ENCODE results near the gene CACTIN. TPM values are rescaled to one million over a fixed set of nuclear protein-coding genes. Genes with fewer than 3 reads are reported as not detected.

Gene CACTIN
- total RNA-seq, 1 experiment from 2014 or later = 44.0 TPM

DNA sequence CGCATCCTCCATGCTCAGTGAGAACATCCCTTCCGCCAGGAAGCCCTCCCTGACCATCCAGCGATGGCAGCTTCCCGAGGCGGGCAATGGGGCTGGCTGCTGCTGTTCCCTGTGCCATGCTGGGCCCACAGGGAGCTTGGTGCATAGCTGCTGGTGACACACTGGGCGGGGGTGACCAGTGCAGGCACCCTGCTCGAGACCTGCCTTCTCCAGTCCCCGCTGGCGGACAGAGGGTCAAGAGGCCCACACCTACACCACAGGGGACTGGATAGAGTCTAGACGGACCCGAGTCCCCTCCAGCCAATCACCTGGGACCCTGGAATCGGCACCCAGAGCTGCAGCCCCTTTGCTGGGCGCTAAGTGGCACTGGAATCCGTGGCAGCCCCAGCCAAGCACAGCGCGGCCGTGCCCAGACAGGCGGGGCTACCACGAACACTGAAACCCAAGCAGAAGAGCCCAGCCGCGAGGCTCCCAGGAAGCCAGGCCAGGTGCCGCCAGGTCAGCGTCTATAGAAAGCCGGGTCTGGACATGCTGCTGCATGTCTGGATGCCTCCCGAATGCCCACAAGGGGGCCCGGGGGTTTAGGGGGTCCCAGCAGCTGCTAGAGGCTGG is 11.0 kb downstream of the CACTIN start:
- Histone ChIP-seq H3K4me3 (ENCODE audit: insufficient read depth, low read depth, low read length) (no peak overlapping the region), H3K36me3 (replicated peaks; ENCODE audit: control insufficient read depth, insufficient read depth, low read length) (no peaks in the 10 kb centered on the region; the same call in 1 of the 2 replicates), H3K27me3 (ENCODE audit: control insufficient read depth, insufficient read depth, low read length) (no peaks in the 10 kb centered on the region)
- no peak for DNase-seq

DNA sequence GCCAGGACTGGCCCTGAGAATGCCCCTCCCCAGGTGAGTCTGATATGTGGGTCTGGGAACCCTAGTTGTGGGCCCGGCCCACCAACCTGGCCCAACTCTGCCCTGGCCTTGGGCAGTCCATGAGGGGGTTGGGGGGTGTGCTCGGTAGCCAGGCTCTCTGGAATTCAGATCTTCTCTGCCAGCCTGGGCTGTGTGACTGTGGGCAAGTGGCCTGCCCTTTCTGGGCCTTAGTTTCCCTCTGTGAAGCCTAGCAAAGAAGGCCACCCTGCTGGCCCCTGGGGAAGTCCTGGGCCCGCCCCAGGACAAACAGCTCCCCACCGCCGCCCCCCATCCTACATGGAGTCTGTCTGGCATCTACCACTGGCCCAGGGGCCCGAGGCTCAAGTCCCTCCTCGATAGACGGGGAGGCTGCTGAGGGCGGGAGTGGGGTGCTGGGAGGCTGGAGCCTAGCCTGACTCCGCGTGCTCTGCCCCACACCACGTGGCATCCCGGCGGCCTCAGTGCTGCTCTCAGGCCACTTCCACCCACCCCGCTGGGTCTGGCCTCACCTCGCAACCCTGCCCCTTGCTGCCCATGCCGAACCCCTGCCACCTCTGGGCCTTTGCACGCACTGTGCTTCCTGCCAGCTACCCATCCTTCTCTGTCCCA is 11.6 kb downstream of the CACTIN start:
- DNase-seq = no peak

DNA sequence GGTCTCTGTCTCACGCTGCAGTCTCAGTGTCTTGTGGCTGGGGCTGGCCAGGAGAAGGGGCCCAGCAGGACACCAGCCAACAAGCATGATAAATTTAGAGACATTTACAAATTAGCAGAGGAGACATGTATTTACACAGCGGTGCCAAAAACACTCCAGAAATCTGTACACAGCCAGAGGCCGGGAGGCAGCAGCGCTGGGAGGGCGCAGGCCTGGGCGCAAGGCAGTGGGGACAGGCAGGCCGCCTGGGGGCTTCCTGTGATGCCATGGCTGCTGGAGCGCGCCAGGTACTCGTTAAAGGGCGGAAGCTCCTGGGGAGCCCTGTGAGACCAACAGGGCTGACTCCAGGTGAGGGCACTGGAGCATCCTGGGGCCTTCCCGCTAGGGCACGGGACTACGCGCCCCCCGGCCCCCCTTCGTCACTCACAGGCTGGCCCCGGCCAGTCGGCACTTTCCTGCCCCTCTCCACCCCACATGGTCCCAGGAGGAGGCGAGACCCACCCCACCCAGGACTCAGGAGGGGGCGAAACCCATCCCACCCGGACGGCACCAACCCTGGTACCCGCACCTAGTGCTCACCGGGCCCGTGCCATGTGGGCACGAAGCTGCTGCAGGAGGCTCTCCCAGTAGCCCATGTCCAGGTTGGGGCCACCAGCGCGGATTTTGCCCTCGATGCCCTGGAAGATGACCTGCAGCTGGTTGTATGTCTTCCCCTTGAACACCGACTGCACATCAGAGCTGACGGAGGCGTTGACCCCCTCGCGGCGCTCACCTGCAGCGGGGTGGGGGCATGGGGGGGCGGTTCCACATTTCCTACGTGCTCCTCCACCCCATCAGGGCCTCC is 12.6 kb downstream of the CACTIN start:
- no peak for DNase-seq
- Histone ChIP-seq H3K4me3 (ENCODE audit: insufficient read depth, low read depth, low read length) (no peak overlapping the region), H3K27me3 (ENCODE audit: control insufficient read depth, insufficient read depth, low read length) (no peaks in the 10 kb centered on the region), H3K36me3 (replicated peaks; ENCODE audit: control insufficient read depth, insufficient read depth, low read length) (peaks cover 1% of the 10 kb centered on the region; the same call in 1 of the 2 replicates)

More for the DNA sequence above, 11.6 kb downstream of the CACTIN start:
- no peaks in the 10 kb centered on the region for H3K27me3 ChIP-seq (ENCODE audit: control insufficient read depth, insufficient read depth, low read length)
- H3K36me3 ChIP-seq (replicated peaks; ENCODE audit: control insufficient read depth, insufficient read depth, low read length) = peaks cover 1% of the 10 kb centered on the region; the same call in 1 of the 2 replicates
- no peak overlapping the region for H3K4me3 ChIP-seq (ENCODE audit: insufficient read depth, low read depth, low read length)

DNA sequence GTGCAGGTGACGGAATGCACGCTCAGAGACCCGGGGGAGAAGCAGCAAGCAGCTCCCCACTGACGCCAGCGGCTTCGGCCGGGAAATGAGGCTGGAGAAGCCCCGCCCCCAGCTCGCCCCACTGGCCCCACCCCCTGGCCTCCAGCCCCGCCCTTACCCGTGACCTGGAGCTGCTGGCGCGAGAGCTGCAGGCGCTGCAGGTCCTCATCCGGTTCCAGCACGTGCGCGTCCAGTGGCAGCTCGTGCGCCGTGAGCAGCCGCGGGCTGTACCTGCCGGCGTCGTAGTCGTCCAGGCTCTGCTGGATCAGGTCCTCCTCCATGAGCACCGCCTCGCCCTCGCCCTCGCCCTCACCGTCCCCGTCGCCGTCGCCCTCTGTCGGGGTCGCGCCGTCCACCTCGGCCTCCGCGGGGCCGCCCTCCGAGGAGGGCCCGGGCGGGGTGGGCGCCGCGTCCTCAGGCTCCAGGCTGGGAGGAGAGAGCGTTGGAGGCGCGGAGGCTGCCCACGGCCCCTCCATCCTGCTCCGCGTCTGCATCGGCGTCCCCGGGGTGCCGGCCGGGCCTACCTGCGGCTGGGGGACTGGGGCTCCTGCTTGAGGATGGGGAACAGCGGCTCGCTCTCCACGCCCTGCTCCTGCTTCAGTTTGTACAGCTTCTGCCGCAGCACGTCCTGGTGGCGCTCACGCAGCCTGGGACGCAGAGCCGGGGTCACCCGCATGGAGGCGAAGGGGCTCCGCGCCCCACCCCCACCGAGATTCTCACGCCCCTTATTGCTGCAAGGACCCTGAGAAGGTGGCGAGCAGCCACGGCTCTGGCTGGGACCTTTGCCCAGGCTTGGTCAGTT is 13.5 kb downstream of the CACTIN start:
- Histone ChIP-seq H3K27me3 (ENCODE audit: control insufficient read depth, insufficient read depth, low read length) (no peaks in the 10 kb centered on the region), H3K36me3 (replicated peaks; ENCODE audit: control insufficient read depth, insufficient read depth, low read length) (peaks cover 1% of the 10 kb centered on the region; the same call in 1 of the 2 replicates), H3K4me3 (ENCODE audit: insufficient read depth, low read depth, low read length) (no peak overlapping the region)
- DNase-seq = peak; percentile 98

- no peak for DNase-seq
- peaks cover 1% of the 10 kb centered on the region; the same call in 1 of the 2 replicates for H3K36me3 ChIP-seq (replicated peaks; ENCODE audit: control insufficient read depth, insufficient read depth, low read length)
- H3K27me3 ChIP-seq (ENCODE audit: control insufficient read depth, insufficient read depth, low read length) = no peaks in the 10 kb centered on the region
- no peak overlapping the region for H3K4me3 ChIP-seq (ENCODE audit: insufficient read depth, low read depth, low read length)
These were observed 14.3 kb downstream of the CACTIN start for GRCh38 chr19:3612330-3612729.

GRCh38 chr19:3611841-3612240 is 14.7 kb downstream of the CACTIN start:
- Histone ChIP-seq H3K4me3 (ENCODE audit: insufficient read depth, low read depth, low read length) (no peak overlapping the region), H3K36me3 (replicated peaks; ENCODE audit: control insufficient read depth, insufficient read depth, low read length) (peaks cover 1% of the 10 kb centered on the region; the same call in 1 of the 2 replicates), H3K27me3 (ENCODE audit: control insufficient read depth, insufficient read depth, low read length) (no peaks in the 10 kb centered on the region; the same call in 1 of the 2 replicates)
- no peak for DNase-seq

GRCh38 chr19:3610745-3611717 is 15.6 kb downstream of the CACTIN start:
- H3K4me3 ChIP-seq (ENCODE audit: insufficient read depth, low read depth, low read length) = no peak overlapping the region
- H3K36me3 ChIP-seq (replicated peaks; ENCODE audit: control insufficient read depth, insufficient read depth, low read length) = peaks cover 1% of the 10 kb centered on the region; the same call in 1 of the 2 replicates
- DNase-seq = no peak
- peaks cover 3% of the 10 kb centered on the region; the same call in 1 of the 2 replicates for H3K27me3 ChIP-seq (ENCODE audit: control insufficient read depth, insufficient read depth, low read length)

- H3K4me3 ChIP-seq (ENCODE audit: insufficient read depth, low read depth, low read length) = no peak overlapping the region
- peaks cover 6% of the 10 kb centered on the region for H3K27me3 ChIP-seq (ENCODE audit: control insufficient read depth, insufficient read depth, low read length)
- peaks cover 1% of the 10 kb centered on the region; the same call in 1 of the 2 replicates for H3K36me3 ChIP-seq (replicated peaks; ENCODE audit: control insufficient read depth, insufficient read depth, low read length)
- no peak for DNase-seq
These were observed 16.5 kb downstream of the CACTIN start for GRCh38 chr19:3609779-3610719.

DNA sequence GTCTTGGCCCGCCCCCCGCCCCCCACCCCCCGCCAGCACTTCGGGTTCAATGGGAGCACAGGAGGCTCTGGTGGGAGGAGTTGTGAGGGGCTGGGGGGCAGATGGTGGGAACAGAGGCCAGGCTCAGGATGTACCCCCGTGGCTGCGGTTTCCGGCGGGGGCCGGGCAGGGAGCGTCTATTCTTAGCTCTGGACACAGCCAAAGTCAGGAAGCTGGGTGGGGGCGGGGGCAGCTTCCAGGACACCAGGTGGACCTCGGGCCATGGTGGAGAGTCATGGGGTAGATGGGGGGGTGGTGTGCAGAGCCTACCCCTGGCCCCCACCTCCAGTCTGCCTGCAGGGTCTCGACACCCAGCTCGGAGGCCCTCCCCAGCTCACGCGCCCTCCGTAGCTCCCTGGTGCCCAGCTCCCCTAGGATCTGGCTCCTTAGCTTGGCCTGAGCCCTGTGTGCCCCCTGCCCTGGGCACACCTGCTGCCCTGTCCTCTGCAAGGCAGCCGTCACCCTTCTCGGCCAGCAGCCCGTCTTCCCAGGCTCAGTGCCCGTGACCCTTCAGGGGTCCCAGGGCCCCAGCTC is 17.8 kb downstream of the CACTIN start:
- H3K27me3 ChIP-seq (ENCODE audit: control insufficient read depth, insufficient read depth, low read length) = peaks cover 6% of the 10 kb centered on the region
- DNase-seq = no peak
- no peak overlapping the region for H3K4me3 ChIP-seq (ENCODE audit: insufficient read depth, low read depth, low read length)
- H3K36me3 ChIP-seq (replicated peaks; ENCODE audit: control insufficient read depth, insufficient read depth, low read length) = peaks cover 1% of the 10 kb centered on the region; the same call in 1 of the 2 replicates

- no peak for DNase-seq
- no peak overlapping the region for H3K4me3 ChIP-seq (ENCODE audit: insufficient read depth, low read depth, low read length)
- peaks cover 6% of the 10 kb centered on the region for H3K27me3 ChIP-seq (ENCODE audit: control insufficient read depth, insufficient read depth, low read length)
- H3K36me3 ChIP-seq (replicated peaks; ENCODE audit: control insufficient read depth, insufficient read depth, low read length) = peaks cover 1% of the 10 kb centered on the region; the same call in 1 of the 2 replicates
These were observed 18.4 kb downstream of the CACTIN start for GRCh38 chr19:3608079-3608641.

DNA sequence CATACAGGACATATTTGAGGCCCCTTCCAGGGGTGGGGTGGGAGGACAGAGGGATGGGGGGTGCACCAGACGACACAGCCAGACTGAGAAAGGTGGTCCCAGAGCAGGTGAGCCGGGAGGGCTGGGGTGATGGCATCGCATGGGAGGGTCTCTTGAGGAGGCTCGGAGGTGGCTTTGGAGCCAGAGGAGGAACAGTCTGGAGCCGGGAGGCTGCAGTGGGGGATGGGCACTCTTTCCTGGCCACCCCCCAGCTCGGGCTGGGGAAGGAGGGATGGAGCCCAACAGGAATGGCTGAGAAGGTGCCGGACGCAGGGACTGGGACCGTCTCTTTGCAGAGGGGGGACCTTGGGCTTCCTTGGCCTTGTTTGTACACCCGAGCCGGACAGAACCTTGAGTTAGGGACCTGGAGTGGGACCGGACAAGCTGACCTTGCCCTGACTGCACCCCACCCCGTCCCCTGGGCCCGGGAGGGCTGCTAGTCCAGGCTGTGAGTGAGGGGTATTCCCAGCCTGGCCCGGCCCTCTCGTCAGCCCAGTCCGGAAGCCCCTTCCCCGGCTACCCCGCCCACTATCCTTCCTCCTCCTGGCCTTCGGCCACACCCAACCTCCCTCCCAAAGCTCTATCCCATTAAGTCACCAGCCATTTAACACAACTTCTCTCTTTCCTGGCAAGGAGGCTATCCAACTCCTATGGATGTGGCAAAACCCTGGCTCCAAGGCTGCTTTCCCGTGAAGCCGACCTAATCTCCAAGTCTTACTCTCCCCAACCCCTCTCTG is 19.1 kb downstream of the CACTIN start:
- Histone ChIP-seq H3K4me3 (ENCODE audit: insufficient read depth, low read depth, low read length) (peak overlapping the region; percentile 57), H3K36me3 (replicated peaks; ENCODE audit: control insufficient read depth, insufficient read depth, low read length) (peaks cover 1% of the 10 kb centered on the region; the same call in 1 of the 2 replicates), H3K27me3 (ENCODE audit: control insufficient read depth, insufficient read depth, low read length) (peaks cover 6% of the 10 kb centered on the region)
- DNase-seq = peak; percentile 92

Measured in H7 (cell line).